ENCODE results near the gene INTS14.

DNA sequence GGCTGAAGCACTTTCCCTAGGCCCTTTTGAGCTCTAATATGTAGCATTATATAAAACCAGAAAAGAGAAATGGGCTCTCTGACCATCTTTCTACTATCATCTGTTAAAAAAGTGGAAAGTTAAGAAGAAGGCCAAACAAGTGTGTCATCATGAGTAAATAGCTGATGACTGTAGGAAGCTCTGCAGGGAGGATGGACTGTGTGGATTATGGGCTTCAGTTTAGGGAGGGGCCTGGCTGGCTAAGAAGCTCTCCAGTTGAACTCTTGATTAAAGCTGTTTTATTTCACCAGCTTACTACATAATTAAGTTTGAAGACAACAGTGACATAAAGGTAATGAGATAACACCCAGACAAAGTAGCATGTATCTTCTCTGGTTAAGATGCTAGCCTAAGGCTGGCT is 30.6 kb downstream of the INTS14 start:
- TF ChIP-seq, protein P1, sequence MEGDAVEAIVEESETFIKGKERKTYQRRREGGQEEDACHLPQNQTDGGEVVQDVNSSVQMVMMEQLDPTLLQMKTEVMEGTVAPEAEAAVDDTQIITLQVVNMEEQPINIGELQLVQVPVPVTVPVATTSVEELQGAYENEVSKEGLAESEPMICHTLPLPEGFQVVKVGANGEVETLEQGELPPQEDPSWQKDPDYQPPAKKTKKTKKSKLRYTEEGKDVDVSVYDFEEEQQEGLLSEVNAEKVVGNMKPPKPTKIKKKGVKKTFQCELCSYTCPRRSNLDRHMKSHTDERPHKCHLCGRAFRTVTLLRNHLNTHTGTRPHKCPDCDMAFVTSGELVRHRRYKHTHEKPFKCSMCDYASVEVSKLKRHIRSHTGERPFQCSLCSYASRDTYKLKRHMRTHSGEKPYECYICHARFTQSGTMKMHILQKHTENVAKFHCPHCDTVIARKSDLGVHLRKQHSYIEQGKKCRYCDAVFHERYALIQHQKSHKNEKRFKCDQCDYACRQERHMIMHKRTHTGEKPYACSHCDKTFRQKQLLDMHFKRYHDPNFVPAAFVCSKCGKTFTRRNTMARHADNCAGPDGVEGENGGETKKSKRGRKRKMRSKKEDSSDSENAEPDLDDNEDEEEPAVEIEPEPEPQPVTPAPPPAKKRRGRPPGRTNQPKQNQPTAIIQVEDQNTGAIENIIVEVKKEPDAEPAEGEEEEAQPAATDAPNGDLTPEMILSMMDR (IDR thresholded peaks at IDR 0.05): no peak
- TF ChIP-seq POLR2A (IDR thresholded peaks at IDR 0.05): no peak
